ENCODE data around the gene TMEM131.
"Not testable (repeated sequence)": the region's sequence is repeated elsewhere in the genome, so short reads cannot be mapped to it uniquely, and the experiment has no call there.

The TMEM131 gene

DNA sequence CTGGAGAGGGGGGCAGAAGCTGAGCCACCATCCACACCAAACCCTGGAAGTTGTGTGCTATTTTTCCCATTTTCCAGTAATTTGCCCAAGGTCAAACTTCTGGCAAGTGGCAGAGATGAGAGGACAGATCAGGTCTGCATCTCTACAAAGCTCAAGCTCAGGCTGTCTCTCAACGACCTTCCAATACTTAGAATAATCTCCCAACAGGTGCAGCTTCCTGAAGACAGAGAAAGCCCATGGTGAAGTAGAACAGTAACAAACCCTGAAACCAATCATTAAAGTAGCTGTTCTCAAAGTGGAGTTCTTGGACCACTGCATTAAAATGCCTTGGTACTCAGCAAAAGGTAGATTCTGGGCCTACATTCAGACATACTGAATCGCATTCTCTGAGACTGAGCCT lies 37.6 kb downstream of the TMEM131 start:
- H2AFZ ChIP-seq (ENCODE audit: low read depth, low read length) = no peak overlapping the region
- H3K4me1 ChIP-seq (ENCODE audit: low read length) = peaks cover 69% of the 10 kb centered on the region
- H4K20me1 ChIP-seq (ENCODE audit: insufficient read depth, low read length) = peaks cover 89% of the 10 kb centered on the region
- peaks cover 7% of the 10 kb centered on the region for H3K36me3 ChIP-seq (replicated peaks; ENCODE audit: low read depth, low read length)
- TF ChIP-seq EZH2phosphoT487 (IDR thresholded peaks at IDR 0.05; ENCODE audit: low read depth) = no peak
- H3K27ac ChIP-seq (ENCODE audit: low read length) = no peak overlapping the region
- H3K4me2 ChIP-seq (ENCODE audit: low read length) = peak overlapping the region; percentile 40
- H3K9ac ChIP-seq (ENCODE audit: low read length) = no peak overlapping the region
- H3K79me2 ChIP-seq (ENCODE audit: low read length) = peaks cover 100% of the 10 kb centered on the region
- no peaks in the 10 kb centered on the region for H3K27me3 ChIP-seq (ENCODE audit: low read depth, low read length)
- H3K4me3 ChIP-seq (ENCODE audit: low read length) = no peak overlapping the region
- H3K9me3 ChIP-seq (ENCODE audit: insufficient read depth, low read length) = no peaks in the 10 kb centered on the region

DNA sequence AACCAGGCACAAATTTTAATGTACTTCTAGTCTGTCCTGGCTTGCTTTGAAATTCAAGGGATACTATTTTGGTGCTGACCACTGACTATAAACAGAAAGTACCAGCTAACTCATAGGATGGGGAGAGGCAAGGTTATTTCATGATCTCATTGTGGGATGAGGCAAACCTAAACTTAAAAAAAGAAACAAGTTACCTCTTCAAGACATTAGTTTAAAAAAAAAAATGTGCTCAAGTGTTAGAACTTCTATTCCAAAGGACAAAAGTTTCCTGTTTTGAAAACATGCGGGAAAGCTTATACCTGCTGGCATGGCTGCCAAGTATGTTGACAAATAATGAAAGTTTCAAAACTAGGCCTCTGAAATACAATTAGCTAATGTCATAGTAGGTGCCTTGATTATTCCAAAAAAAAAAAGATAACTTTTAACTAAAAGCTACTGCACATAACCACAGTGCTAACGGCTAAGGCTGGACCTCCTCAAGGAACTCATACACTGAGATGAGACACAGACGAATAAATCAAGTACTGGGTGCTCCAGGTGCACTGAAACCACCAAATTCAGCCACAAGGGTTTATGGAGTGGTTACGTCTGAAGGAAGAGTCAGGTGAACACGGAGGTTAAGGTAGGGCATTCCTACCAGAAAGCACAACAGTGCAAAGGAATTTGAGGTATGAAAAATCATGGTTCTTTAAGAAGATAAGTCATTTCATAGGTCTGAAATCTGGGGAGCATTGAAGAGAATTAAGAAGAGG lies 38.1 kb downstream of the TMEM131 start:
- Histone ChIP-seq H3K36me3 (replicated peaks; ENCODE audit: low read depth, low read length) (peaks cover 7% of the 10 kb centered on the region), H3K4me3 (ENCODE audit: low read length) (no peak overlapping the region), H3K79me2 (ENCODE audit: low read length) (peaks cover 100% of the 10 kb centered on the region), H4K20me1 (ENCODE audit: insufficient read depth, low read length) (peaks cover 89% of the 10 kb centered on the region), H3K9me3 (ENCODE audit: insufficient read depth, low read length) (no peaks in the 10 kb centered on the region), H3K4me1 (ENCODE audit: low read length) (peaks cover 69% of the 10 kb centered on the region), H3K27me3 (ENCODE audit: low read depth, low read length) (no peaks in the 10 kb centered on the region), H3K4me2 (ENCODE audit: low read length) (peak overlapping the region; percentile 40), H2AFZ (ENCODE audit: low read depth, low read length) (no peak overlapping the region), H3K9ac (ENCODE audit: low read length) (no peak overlapping the region), H3K27ac (ENCODE audit: low read length) (no peak overlapping the region)
- TF ChIP-seq EZH2phosphoT487 (IDR thresholded peaks at IDR 0.05; ENCODE audit: low read depth) = no peak
- TF ChIP-seq, protein P1, sequence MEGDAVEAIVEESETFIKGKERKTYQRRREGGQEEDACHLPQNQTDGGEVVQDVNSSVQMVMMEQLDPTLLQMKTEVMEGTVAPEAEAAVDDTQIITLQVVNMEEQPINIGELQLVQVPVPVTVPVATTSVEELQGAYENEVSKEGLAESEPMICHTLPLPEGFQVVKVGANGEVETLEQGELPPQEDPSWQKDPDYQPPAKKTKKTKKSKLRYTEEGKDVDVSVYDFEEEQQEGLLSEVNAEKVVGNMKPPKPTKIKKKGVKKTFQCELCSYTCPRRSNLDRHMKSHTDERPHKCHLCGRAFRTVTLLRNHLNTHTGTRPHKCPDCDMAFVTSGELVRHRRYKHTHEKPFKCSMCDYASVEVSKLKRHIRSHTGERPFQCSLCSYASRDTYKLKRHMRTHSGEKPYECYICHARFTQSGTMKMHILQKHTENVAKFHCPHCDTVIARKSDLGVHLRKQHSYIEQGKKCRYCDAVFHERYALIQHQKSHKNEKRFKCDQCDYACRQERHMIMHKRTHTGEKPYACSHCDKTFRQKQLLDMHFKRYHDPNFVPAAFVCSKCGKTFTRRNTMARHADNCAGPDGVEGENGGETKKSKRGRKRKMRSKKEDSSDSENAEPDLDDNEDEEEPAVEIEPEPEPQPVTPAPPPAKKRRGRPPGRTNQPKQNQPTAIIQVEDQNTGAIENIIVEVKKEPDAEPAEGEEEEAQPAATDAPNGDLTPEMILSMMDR (IDR thresholded peaks at IDR 0.05; ENCODE audit: low read depth, low read length) = no peak

- not testable (repeated sequence) for H3K36me3 ChIP-seq (replicated peaks; ENCODE audit: low read depth, low read length)
These were observed 39.0 kb downstream of the TMEM131 start for GRCh38 chr2:97956753-97957152.

GRCh38 chr2:97953853-97954252 lies 41.9 kb downstream of the TMEM131 start:
- H3K36me3 ChIP-seq (replicated peaks; ENCODE audit: low read depth, low read length) = peaks cover 5% of the 10 kb centered on the region
- H3K9ac ChIP-seq (ENCODE audit: low read length) = peak overlapping the region; percentile 16
- TF ChIP-seq EZH2phosphoT487 (IDR thresholded peaks at IDR 0.05; ENCODE audit: low read depth) = no peak
- TF ChIP-seq, protein P1 (IDR thresholded peaks at IDR 0.05; ENCODE audit: low read depth, low read length) = no peak
- no peaks in the 10 kb centered on the region for H3K27me3 ChIP-seq (ENCODE audit: low read depth, low read length)
- peaks cover 100% of the 10 kb centered on the region for H3K79me2 ChIP-seq (ENCODE audit: low read length)
- H3K4me3 ChIP-seq (ENCODE audit: low read length) = peak overlapping the region; percentile 57
- H2AFZ ChIP-seq (ENCODE audit: low read depth, low read length) = no peak overlapping the region
- peak overlapping the region; percentile 54 for H3K27ac ChIP-seq (ENCODE audit: low read length)
- peaks cover 88% of the 10 kb centered on the region for H4K20me1 ChIP-seq (ENCODE audit: insufficient read depth, low read length)
- H3K4me2 ChIP-seq (ENCODE audit: low read length) = peak overlapping the region; percentile 69
- H3K4me1 ChIP-seq (ENCODE audit: low read length) = peaks cover 66% of the 10 kb centered on the region
- no peaks in the 10 kb centered on the region for H3K9me3 ChIP-seq (ENCODE audit: insufficient read depth, low read length)

More at GRCh38 chr2:97956753-97957152, 39.0 kb downstream of the TMEM131 start:
- not testable (repeated sequence) for H3K27me3 ChIP-seq (ENCODE audit: low read depth, low read length); H2AFZ ChIP-seq (ENCODE audit: low read depth, low read length); H3K9me3 ChIP-seq (ENCODE audit: insufficient read depth, low read length); H3K9ac ChIP-seq (ENCODE audit: low read length); H3K4me2 ChIP-seq (ENCODE audit: low read length); H3K27ac ChIP-seq (ENCODE audit: low read length); H3K4me3 ChIP-seq (ENCODE audit: low read length)
- peaks cover 70% of the 10 kb centered on the region for H3K4me1 ChIP-seq (ENCODE audit: low read length)
- peaks cover 89% of the 10 kb centered on the region for H4K20me1 ChIP-seq (ENCODE audit: insufficient read depth, low read length)
- H3K79me2 ChIP-seq (ENCODE audit: low read length) = peaks cover 100% of the 10 kb centered on the region

DNA sequence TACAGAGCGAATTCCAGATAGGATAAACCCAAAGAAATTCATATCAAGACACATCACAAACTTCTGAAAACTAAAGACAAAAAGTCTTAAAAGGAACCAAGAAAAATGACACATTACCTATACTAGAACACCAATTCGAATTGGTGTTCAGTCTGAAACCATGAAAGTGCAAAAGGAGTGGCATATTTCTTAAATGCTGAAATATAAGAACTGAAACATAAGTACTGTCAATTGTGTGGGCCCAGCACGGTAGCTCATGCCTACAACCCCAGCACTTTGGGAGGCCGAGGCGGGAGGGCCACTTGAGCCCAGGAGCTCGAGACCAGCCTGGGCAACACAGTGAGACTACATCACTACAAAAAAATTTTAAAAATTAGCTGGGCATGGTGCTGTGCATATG lies 43.4 kb downstream of the TMEM131 start:
- 0 out of 2 replicates have a peak overlapping the region, but pooled peaks have one; percentile 8 for H3K9ac ChIP-seq (ENCODE audit: low read length)
- no peak overlapping the region for H2AFZ ChIP-seq (ENCODE audit: low read depth, low read length)
- peak overlapping the region; percentile 57 for H3K4me3 ChIP-seq (ENCODE audit: low read length)
- peaks cover 52% of the 10 kb centered on the region for H3K4me1 ChIP-seq (ENCODE audit: low read length)
- H3K79me2 ChIP-seq (ENCODE audit: low read length) = peaks cover 100% of the 10 kb centered on the region
- no peak for TF ChIP-seq EZH2phosphoT487 (IDR thresholded peaks at IDR 0.05; ENCODE audit: low read depth)
- TF ChIP-seq, protein P1 (IDR thresholded peaks at IDR 0.05; ENCODE audit: low read depth, low read length) = no peak
- peak overlapping the region; percentile 69 for H3K4me2 ChIP-seq (ENCODE audit: low read length)
- peaks cover 12% of the 10 kb centered on the region for H3K36me3 ChIP-seq (replicated peaks; ENCODE audit: low read depth, low read length)
- no peaks in the 10 kb centered on the region for H3K9me3 ChIP-seq (ENCODE audit: insufficient read depth, low read length)
- peaks cover 87% of the 10 kb centered on the region for H4K20me1 ChIP-seq (ENCODE audit: insufficient read depth, low read length)
- no peaks in the 10 kb centered on the region for H3K27me3 ChIP-seq (ENCODE audit: low read depth, low read length)
- H3K27ac ChIP-seq (ENCODE audit: low read length) = peak overlapping the region; percentile 58

Data from OCI-LY3 (cell line).